ENCODE results near the gene CNKSR3.

The CNKSR3 gene

DNA sequence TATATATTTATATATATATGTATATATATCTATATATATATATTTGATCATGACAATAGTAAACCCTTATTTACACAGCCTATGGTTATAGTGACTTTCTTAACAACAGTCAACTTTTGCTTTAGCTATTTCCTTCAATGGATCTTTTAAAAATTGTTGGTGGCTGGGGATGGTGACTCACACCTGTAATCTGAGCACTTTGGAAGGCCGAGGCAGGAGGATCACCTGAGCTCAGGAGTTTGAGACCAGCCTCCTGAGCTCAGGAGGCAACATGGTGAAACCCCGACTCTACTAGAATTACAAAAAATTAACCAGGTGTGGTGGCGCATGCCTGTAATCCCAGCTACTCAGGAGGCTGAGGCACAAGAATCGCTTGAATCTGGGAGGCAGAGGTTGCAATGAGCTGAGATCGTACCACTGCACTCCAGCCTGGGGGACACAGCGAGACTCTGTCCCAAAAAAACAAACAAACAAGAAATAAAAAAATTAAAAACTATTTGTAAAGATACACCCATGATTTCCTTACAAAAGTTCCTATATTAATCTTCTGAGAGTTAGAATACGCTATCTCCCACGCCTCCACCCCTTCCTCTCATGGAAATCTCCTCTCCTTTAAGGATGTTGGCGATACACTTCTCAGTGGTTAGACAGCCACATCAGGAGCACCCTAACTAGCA is 29.2 kb upstream of the CNKSR3 start:
- no peak overlapping the region for H3K27ac ChIP-seq (ENCODE audit: low read length)
- H3K27me3 ChIP-seq (ENCODE audit: low read depth, low read length): no peaks in the 10 kb centered on the region
- H3K4me3 ChIP-seq (ENCODE audit: low read depth in 1 of 2, low read length in 2 of 2): no peak overlapping the region
- H3K9me3 ChIP-seq (ENCODE audit: control insufficient read depth in 1 of 2, low read length in 2 of 2): no peaks in the 10 kb centered on the region
- H3K36me3 ChIP-seq (ENCODE audit: control insufficient read depth in 1 of 2, insufficient read depth in 2 of 2, low read length in 2 of 2): no peaks in the 10 kb centered on the region
- H3K4me1 ChIP-seq (ENCODE audit: control insufficient read depth in 1 of 2, insufficient read depth in 2 of 2, low read length in 2 of 2): peaks cover 0 to 4% of the 10 kb centered on the region in 2 donors

DNA sequence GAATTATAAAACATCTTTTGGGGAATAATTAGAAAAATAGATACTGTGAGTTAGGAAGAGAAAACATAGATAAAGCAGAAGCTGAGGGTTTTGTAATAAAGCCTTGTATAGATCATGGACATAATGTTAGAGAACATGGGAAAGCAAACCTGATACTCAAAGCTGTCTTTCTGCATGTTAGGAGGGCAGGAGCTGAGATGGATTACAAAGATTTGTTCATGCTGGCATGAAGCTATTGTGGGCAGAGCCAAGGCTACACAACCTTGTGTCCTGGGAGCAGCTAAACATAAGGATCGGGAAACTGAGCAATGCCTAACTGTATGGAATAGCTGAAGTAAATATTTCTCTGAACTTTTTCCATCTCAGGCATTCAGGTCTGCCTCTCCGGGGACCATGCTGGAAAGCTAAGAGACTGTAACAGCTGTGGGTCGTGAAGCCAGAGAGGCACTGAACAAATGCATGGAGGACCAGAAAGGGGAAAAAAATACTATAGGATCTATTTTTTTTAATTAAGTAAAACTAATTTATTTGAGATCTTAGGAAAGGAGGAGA is 28.2 kb upstream of the CNKSR3 start:
- Histone ChIP-seq H3K27ac (ENCODE audit: low read length) (no peak overlapping the region), H3K36me3 (ENCODE audit: control insufficient read depth in 1 of 2, insufficient read depth in 2 of 2, low read length in 2 of 2) (no peaks in the 10 kb centered on the region), H3K27me3 (ENCODE audit: low read depth, low read length) (no peaks in the 10 kb centered on the region), H3K4me3 (ENCODE audit: low read depth in 1 of 2, low read length in 2 of 2) (no peak overlapping the region), H3K9me3 (ENCODE audit: control insufficient read depth in 1 of 2, low read length in 2 of 2) (no peaks in the 10 kb centered on the region), H3K4me1 (ENCODE audit: control insufficient read depth in 1 of 2, insufficient read depth in 2 of 2, low read length in 2 of 2) (peaks cover 0 to 4% of the 10 kb centered on the region in 2 donors)

DNA sequence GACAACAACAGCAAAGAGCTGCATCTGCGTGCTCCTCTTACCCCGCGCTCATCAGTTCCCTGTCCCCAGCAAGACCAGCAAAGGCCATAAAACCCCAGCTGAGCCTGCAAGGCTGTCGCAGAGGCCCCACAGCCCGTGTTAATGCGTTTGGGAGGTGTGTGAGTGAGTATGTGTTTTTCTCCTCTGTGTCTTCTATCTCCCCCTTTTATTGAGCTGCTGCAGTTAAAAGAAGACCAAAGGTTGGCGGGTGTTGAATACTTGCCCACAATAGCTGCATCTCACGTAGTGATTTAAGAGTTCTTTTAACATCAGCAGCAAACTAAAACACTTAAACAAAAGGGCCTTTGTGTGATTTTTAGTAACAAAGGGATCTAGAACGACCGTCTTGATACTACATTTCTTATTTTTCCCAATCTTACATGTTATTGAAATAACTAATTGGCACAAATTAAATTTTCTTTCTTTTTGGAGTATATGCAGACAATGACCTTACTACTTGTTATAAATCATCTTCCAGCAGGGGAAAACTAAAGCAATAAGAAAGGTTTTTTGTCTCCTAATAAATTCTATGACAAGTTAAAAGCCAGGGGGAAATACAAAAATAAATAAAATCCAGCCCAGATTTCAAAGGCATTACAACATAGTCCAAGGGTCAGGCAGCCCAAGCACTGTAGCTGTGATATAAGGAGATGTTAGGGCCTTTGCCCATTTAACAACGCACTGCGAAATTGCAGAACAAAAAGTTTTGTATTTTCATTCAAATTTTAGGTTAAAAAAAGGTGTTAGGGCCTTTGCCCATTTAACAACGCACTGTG is 27.2 kb upstream of the CNKSR3 start:
- Histone ChIP-seq H3K36me3 (ENCODE audit: control insufficient read depth in 1 of 2, insufficient read depth in 2 of 2, low read length in 2 of 2) (no peaks in the 10 kb centered on the region), H3K9me3 (ENCODE audit: control insufficient read depth in 1 of 2, low read length in 2 of 2) (no peaks in the 10 kb centered on the region), H3K4me3 (ENCODE audit: low read depth in 1 of 2, low read length in 2 of 2) (no peak overlapping the region), H3K4me1 (ENCODE audit: control insufficient read depth in 1 of 2, insufficient read depth in 2 of 2, low read length in 2 of 2) (peaks cover 0 to 4% of the 10 kb centered on the region in 2 donors), H3K27ac (ENCODE audit: low read length) (no peak overlapping the region), H3K27me3 (ENCODE audit: low read depth, low read length) (no peaks in the 10 kb centered on the region)

GRCh38 chr6:154536999-154537398 is 26.5 kb upstream of the CNKSR3 start:
- Histone ChIP-seq H3K27ac (ENCODE audit: low read length) (no peak overlapping the region), H3K4me3 (ENCODE audit: low read depth in 1 of 2, low read length in 2 of 2) (no peak overlapping the region), H3K36me3 (ENCODE audit: control insufficient read depth in 1 of 2, insufficient read depth in 2 of 2, low read length in 2 of 2) (no peaks in the 10 kb centered on the region)

GRCh38 chr6:154536255-154536654 is 25.8 kb upstream of the CNKSR3 start:
- Histone ChIP-seq H3K27me3 (ENCODE audit: low read depth, low read length) (no peaks in the 10 kb centered on the region), H3K4me1 (ENCODE audit: control insufficient read depth in 1 of 2, insufficient read depth in 2 of 2, low read length in 2 of 2) (peaks cover 0 to 4% of the 10 kb centered on the region in 2 donors), H3K36me3 (ENCODE audit: control insufficient read depth in 1 of 2, insufficient read depth in 2 of 2, low read length in 2 of 2) (no peaks in the 10 kb centered on the region), H3K4me3 (ENCODE audit: low read depth in 1 of 2, low read length in 2 of 2) (no peak overlapping the region), H3K9me3 (ENCODE audit: control insufficient read depth in 1 of 2, low read length in 2 of 2) (no peaks in the 10 kb centered on the region), H3K27ac (ENCODE audit: low read length) (no peak overlapping the region)

More at GRCh38 chr6:154536999-154537398, 26.5 kb upstream of the CNKSR3 start:
- Histone ChIP-seq H3K27me3 (ENCODE audit: low read depth, low read length) (no peaks in the 10 kb centered on the region), H3K4me1 (ENCODE audit: control insufficient read depth in 1 of 2, insufficient read depth in 2 of 2, low read length in 2 of 2) (peaks cover 0 to 4% of the 10 kb centered on the region in 2 donors), H3K9me3 (ENCODE audit: control insufficient read depth in 1 of 2, low read length in 2 of 2) (no peaks in the 10 kb centered on the region)

DNA sequence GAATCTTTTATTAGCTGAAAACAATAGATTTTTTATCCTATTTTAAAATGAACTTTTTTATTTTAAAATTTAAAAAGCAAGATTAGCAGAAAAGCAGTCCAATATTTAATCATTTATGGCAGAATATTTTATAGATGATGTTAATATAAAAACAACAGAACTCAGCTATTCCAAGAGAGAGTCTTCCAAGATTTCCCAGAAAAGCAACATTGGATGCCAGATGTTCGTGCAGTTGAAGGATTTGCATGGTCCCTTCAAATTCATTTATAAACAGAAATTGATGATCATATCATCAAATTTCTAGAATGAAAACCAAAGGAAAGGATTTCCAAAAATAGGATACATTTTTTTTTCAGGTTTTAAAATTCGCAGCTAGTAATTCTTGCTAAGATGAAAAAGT is 25.4 kb upstream of the CNKSR3 start:
- H3K4me3 ChIP-seq (ENCODE audit: low read depth in 1 of 2, low read length in 2 of 2): no peak overlapping the region
- peaks cover 0 to 4% of the 10 kb centered on the region in 2 donors for H3K4me1 ChIP-seq (ENCODE audit: control insufficient read depth in 1 of 2, insufficient read depth in 2 of 2, low read length in 2 of 2)
- no peaks in the 10 kb centered on the region for H3K9me3 ChIP-seq (ENCODE audit: control insufficient read depth in 1 of 2, low read length in 2 of 2)
- no peaks in the 10 kb centered on the region for H3K27me3 ChIP-seq (ENCODE audit: low read depth, low read length)
- no peaks in the 10 kb centered on the region for H3K36me3 ChIP-seq (ENCODE audit: control insufficient read depth in 1 of 2, insufficient read depth in 2 of 2, low read length in 2 of 2)
- H3K27ac ChIP-seq (ENCODE audit: low read length): no peak overlapping the region

- Histone ChIP-seq H3K27ac (ENCODE audit: low read length) (no peak overlapping the region), H3K4me1 (ENCODE audit: control insufficient read depth in 1 of 2, insufficient read depth in 2 of 2, low read length in 2 of 2) (peaks cover 0 to 4% of the 10 kb centered on the region in 2 donors), H3K27me3 (ENCODE audit: low read depth, low read length) (no peaks in the 10 kb centered on the region), H3K4me3 (ENCODE audit: low read depth in 1 of 2, low read length in 2 of 2) (no peak overlapping the region), H3K36me3 (ENCODE audit: control insufficient read depth in 1 of 2, insufficient read depth in 2 of 2, low read length in 2 of 2) (no peaks in the 10 kb centered on the region), H3K9me3 (ENCODE audit: control insufficient read depth in 1 of 2, low read length in 2 of 2) (no peaks in the 10 kb centered on the region)
Measured at GRCh38 chr6:154535147-154535546, 24.7 kb upstream of the CNKSR3 start.

DNA sequence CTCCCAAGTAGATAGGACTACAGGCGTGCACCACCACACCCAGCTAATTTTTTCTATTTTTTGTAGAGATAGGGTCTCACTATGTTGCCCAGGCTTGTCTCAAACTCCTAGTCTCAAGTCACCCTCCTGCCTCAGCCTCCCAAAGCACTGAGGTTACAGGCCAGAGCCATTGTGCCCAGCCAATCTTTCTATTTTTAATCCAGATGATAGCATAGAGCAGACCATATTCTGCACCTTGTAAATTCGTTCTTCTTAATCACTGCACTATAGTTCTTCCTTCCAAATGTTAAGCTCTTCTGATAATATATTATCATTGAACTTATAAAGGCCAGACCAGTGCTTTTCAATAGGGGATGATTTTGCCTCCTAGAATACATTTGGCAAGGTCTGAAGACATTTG is 24.0 kb upstream of the CNKSR3 start:
- Histone ChIP-seq H3K9me3 (ENCODE audit: control insufficient read depth in 1 of 2, low read length in 2 of 2) (no peaks in the 10 kb centered on the region), H3K36me3 (ENCODE audit: control insufficient read depth in 1 of 2, insufficient read depth in 2 of 2, low read length in 2 of 2) (no peaks in the 10 kb centered on the region), H3K4me3 (ENCODE audit: low read depth in 1 of 2, low read length in 2 of 2) (no peak overlapping the region), H3K27me3 (ENCODE audit: low read depth, low read length) (no peaks in the 10 kb centered on the region), H3K27ac (ENCODE audit: low read length) (no peak overlapping the region), H3K4me1 (ENCODE audit: control insufficient read depth in 1 of 2, insufficient read depth in 2 of 2, low read length in 2 of 2) (peaks cover 0 to 4% of the 10 kb centered on the region in 2 donors)

DNA sequence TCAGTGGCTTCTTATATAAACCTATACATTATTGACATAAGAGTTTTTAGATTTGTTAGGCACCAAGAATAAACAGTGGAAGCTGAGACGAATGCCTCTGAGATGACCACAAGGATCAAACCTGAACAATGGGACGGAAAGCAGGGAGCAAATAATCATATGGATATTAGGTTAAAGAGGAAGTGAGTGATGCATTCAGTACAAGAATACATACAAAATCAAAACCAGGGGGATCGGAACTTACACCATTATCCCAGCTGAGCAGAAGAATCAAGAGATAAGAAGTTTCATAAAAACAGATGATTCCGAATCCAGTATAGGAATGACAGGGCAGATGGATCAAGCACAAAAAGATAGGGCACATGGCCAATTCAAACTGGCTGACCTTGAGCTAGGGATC is 21.9 kb upstream of the CNKSR3 start:
- H3K4me1 ChIP-seq (ENCODE audit: control insufficient read depth in 1 of 2, insufficient read depth in 2 of 2, low read length in 2 of 2): no peaks in the 10 kb centered on the region
- no peaks in the 10 kb centered on the region for H3K9me3 ChIP-seq (ENCODE audit: control insufficient read depth in 1 of 2, low read length in 2 of 2)
- no peaks in the 10 kb centered on the region for H3K36me3 ChIP-seq (ENCODE audit: control insufficient read depth in 1 of 2, insufficient read depth in 2 of 2, low read length in 2 of 2)
- no peaks in the 10 kb centered on the region for H3K27me3 ChIP-seq (ENCODE audit: low read depth, low read length)
- H3K27ac ChIP-seq (ENCODE audit: low read length): no peak overlapping the region
- H3K4me3 ChIP-seq (ENCODE audit: low read depth in 1 of 2, low read length in 2 of 2): no peak overlapping the region

- H3K4me3 ChIP-seq (ENCODE audit: low read depth in 1 of 2, low read length in 2 of 2): no peak overlapping the region
- H3K27me3 ChIP-seq (ENCODE audit: low read depth, low read length): no peaks in the 10 kb centered on the region
- no peaks in the 10 kb centered on the region for H3K9me3 ChIP-seq (ENCODE audit: control insufficient read depth in 1 of 2, low read length in 2 of 2)
Measured at GRCh38 chr6:154529957-154530356, 19.5 kb upstream of the CNKSR3 start.

DNA sequence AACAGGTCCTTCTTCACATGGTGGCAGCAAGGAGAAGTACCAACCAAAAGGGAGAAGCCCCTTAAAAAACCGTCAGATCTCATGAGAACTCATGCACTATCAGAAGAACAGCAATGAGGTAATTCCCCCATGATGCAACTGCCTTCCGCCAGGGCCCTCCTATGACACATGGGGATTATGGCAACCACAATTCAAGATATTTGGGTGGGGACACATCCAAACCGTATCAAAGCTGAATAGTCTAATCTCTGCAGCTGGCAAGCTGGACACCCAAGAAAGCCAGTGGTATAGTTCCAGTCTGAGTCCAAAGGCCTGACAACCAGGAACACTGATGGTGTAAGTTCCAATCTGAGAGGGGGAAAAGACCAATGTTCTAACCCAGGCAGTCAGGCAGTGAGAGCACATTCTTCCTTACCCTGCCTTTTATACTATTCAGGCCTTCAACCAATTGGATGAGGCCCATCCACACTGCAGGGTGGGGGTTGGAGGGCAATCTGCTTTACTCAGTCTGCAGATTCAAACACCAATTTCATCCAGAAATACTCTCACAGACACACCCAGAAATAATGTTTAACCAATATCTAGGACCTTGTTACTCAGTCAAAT is 17.9 kb upstream of the CNKSR3 start:
- no peaks in the 10 kb centered on the region for H3K4me1 ChIP-seq (ENCODE audit: control insufficient read depth in 1 of 2, insufficient read depth in 2 of 2, low read length in 2 of 2)
- no peak overlapping the region for H3K4me3 ChIP-seq (ENCODE audit: low read depth in 1 of 2, low read length in 2 of 2)
- no peak overlapping the region for H3K27ac ChIP-seq (ENCODE audit: low read length)
- H3K27me3 ChIP-seq (ENCODE audit: low read depth, low read length): no peaks in the 10 kb centered on the region
- H3K36me3 ChIP-seq (ENCODE audit: control insufficient read depth in 1 of 2, insufficient read depth in 2 of 2, low read length in 2 of 2): no peaks in the 10 kb centered on the region
- H3K9me3 ChIP-seq (ENCODE audit: control insufficient read depth in 1 of 2, low read length in 2 of 2): no peaks in the 10 kb centered on the region

More at GRCh38 chr6:154529957-154530356, 19.5 kb upstream of the CNKSR3 start:
- Histone ChIP-seq H3K4me1 (ENCODE audit: control insufficient read depth in 1 of 2, insufficient read depth in 2 of 2, low read length in 2 of 2) (no peaks in the 10 kb centered on the region), H3K27ac (ENCODE audit: low read length) (no peak overlapping the region), H3K36me3 (ENCODE audit: control insufficient read depth in 1 of 2, insufficient read depth in 2 of 2, low read length in 2 of 2) (no peaks in the 10 kb centered on the region)

All from muscle layer of duodenum (tissue), 2 donors.